Fibroblast of villous mesenchyme (primary cell): Measurements from ENCODE around the gene WDR12. TPM values are rescaled to one million over a fixed set of nuclear protein-coding genes. Genes with fewer than 3 reads are reported as not detected.
"Not testable (repeated sequence)": the region's sequence is repeated elsewhere in the genome, so short reads cannot be mapped to it uniquely, and the experiment has no call there.

Experiments
- DNase-seq: peaks from one replicate; pipeline ENCODE4 v3.0.0-alpha.2; 2010; ENCODE audit warnings: low read depth
- H3K4me3 ChIP-seq: 2 replicates; pipeline ENCODE4 v1.5.1; 2011; ENCODE audit warnings: low read depth, mild to moderate bottlenecking, low read length
- CTCF ChIP-seq: IDR thresholded peaks from 2 replicates; pipeline ENCODE4 v1.5.1; 2012; ENCODE audit warnings: low read depth, mild to moderate bottlenecking, low read length; ENCODE audit not compliant: insufficient read depth
- total RNA-seq: library from RNA; depleted of rRNA; stranded (reverse); fragments of >200 nt; gene quantifications from 2 replicates; pipeline ENCODE4 v1.2.3, GENCODE V29; 2012

The WDR12 gene
- total RNA-seq, 1 donor, result 38.0 TPM

DNA sequence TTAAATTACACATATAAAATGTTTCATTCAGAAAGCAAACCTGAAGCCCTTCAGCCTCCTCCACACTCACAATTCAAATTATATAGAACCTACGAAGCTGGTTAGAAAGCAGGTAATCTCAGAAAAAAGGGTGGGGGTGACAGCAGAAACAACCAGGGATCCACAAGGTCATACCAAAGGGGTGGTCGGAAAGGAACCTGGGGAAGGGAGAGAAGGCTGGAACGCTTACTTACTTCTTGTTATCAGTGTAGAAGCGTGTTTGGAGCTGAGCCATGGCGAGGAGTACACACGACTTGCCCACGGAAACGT is 316 bp downstream of the WDR12 start:
- peak overlapping the region; percentile 99 for H3K4me3 ChIP-seq
- no peak for TF ChIP-seq CTCF
- no peak for DNase-seq

- no peak for DNase-seq
- TF ChIP-seq CTCF, result no peak
- peak overlapping the region; percentile 99 for H3K4me3 ChIP-seq
These were observed 775 bp downstream of the WDR12 start for GRCh38 chr2:202910698-202911097.

DNA sequence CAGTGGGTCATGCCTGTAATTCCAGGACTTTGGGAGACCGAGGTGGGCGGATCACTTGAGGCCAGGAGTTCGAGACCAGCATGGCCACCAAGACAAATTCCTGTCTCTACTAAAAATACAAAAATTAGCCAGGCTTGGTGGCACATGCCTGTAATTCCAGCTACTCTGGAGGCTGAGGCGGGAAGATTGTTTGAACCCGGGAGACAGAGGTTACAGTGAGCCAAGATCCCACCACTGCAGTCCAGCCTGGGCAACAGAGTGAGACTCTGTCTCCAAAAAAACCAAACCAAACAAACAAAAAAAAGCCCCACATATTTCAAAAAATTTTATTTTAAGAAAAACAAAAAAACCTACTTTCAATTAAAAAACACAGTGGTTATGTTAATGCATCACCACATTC is 1.2 kb downstream of the WDR12 start:
- not testable (repeated sequence) for DNase-seq
- H3K4me3 ChIP-seq, result peak overlapping the region; percentile 99

DNA sequence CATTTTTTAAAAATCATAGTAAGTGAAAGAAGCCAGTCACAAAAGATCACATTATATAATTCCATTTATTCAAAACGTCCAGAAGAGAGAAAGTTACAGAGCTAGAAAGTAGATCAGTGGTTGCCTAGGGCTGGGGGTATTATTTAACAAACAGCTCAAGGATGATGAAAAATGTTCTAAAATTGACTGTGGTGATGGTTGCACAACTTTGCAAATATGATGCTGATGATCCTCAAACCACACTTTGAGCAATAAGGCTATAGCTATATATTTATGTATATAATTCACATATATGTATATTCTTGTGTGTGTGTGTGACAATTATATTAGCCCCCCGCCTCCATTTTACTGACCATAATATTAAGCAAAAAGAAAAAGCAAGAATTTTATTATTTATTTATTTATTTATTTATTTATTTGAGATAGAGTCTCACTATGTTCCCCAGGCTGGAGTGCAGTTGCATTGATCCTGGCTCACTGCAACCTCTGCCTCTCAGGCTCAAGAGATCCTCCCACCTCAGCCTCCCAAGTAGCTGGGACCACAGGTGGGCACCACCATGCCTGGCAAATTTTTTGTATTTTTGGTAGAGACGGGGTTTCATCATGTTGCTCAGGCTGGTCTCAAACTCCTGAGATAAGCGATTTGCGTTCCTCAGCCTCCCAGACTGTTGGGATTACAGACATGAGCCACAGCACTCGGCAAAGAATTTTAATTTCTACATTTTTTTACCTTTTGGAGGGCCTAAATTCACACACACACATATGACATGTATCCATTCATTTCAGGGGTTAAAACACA is 1.9 kb downstream of the WDR12 start:
- peak; percentile 14 for DNase-seq
- no peak overlapping the region for H3K4me3 ChIP-seq
- no peak for TF ChIP-seq CTCF

- no peak for DNase-seq
- H3K4me3 ChIP-seq, result no peak overlapping the region
- no peak for TF ChIP-seq CTCF
These were observed 3.3 kb downstream of the WDR12 start for GRCh38 chr2:202908186-202908585.

- not testable (repeated sequence) for DNase-seq, H3K4me3 ChIP-seq
These were observed 6.0 kb downstream of the WDR12 start for GRCh38 chr2:202905507-202905906.

DNA sequence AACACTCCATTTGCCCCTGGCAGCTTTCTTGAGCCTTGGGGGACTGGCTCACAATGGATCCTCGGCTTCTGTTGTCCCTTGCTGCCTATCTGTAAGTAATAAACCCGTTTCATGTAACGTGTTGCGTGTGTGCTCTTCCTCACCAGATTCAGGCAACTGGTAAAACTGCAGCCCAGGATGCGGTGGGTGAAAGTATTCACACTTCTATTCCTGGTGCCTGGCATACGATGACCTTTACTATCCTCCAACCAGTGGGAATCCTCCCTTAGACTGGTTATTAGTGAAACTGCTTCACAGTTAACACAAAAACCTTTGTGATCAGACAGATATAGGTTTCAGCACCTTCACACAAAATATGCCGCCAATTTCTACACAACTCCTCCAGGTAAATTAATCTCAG is 26.3 kb downstream of the WDR12 start:
- TF ChIP-seq CTCF, result no peak

GRCh38 chr2:202883987-202884675 is 27.3 kb downstream of the WDR12 start:
- peak; percentile 36 for TF ChIP-seq CTCF
- DNase-seq, result peak; percentile 5

More for the DNA sequence above, 26.3 kb downstream of the WDR12 start:
- no peak for DNase-seq
- no peak overlapping the region for H3K4me3 ChIP-seq

More at GRCh38 chr2:202883987-202884675, 27.3 kb downstream of the WDR12 start:
- no peak overlapping the region for H3K4me3 ChIP-seq
